GM18909 (cell line): ENCODE measurements around the gene ETV5.

Source experiments
- ATAC-seq: cut with Tn5 transposase; IDR thresholded peaks from one replicate; pipeline ENCODE4 v1.9.1; 2021; ENCODE audit warnings: mild to moderate bottlenecking; ENCODE audit not compliant: unreplicated experiment, poor library complexity

The ETV5 gene

GRCh38 chr3:186070996-186071395, 37.9 kb downstream of the ETV5 start:
- ATAC-seq = no peak

GRCh38 chr3:186070550-186070949, 38.3 kb downstream of the ETV5 start:
- no peak for ATAC-seq

GRCh38 chr3:186070133-186070532, 38.8 kb downstream of the ETV5 start:
- no peak for ATAC-seq

- no peak for ATAC-seq
Measured at GRCh38 chr3:186069199-186069598, 39.7 kb downstream of the ETV5 start.

- no peak for ATAC-seq
Measured at GRCh38 chr3:186068243-186068552, 40.7 kb downstream of the ETV5 start.

- no peak for ATAC-seq
Measured at GRCh38 chr3:186067360-186068242, 41.3 kb downstream of the ETV5 start.

GRCh38 chr3:186060222-186060621, 48.7 kb downstream of the ETV5 start:
- ATAC-seq = peak; percentile 91

GRCh38 chr3:186059192-186059591, 49.7 kb downstream of the ETV5 start:
- no peak for ATAC-seq

GRCh38 chr3:186058225-186058624, 50.7 kb downstream of the ETV5 start:
- ATAC-seq = no peak

GRCh38 chr3:186057594-186057993, 51.3 kb downstream of the ETV5 start:
- ATAC-seq = no peak

- no peak for ATAC-seq
Measured at GRCh38 chr3:186054792-186055352, 54.0 kb downstream of the ETV5 start.

- ATAC-seq = no peak
Measured at GRCh38 chr3:186053954-186054791, 54.7 kb downstream of the ETV5 start.

- ATAC-seq = no peak
Measured at GRCh38 chr3:186052096-186052840, 56.6 kb downstream of the ETV5 start.

- ATAC-seq = no peak
Measured at GRCh38 chr3:186049001-186049400, 59.9 kb downstream of the ETV5 start.

- ATAC-seq = no peak
Measured at GRCh38 chr3:186048119-186048518, 60.8 kb downstream of the ETV5 start.

GRCh38 chr3:186046838-186047237, 62.1 kb downstream of the ETV5 start:
- ATAC-seq = no peak

GRCh38 chr3:186044968-186045367, 63.9 kb downstream of the ETV5 start:
- ATAC-seq = no peak

GRCh38 chr3:186044427-186044826, 64.5 kb downstream of the ETV5 start:
- no peak for ATAC-seq

- ATAC-seq = no peak
Measured at GRCh38 chr3:186042521-186043202, 66.2 kb downstream of the ETV5 start.

GRCh38 chr3:186042036-186042435, 66.9 kb downstream of the ETV5 start:
- no peak for ATAC-seq
